Medulla oblongata (tissue), 1 donor: Measurements from ENCODE around the gene PCDHB9.

ENCODE experiments used
- DNase-seq: peaks from one replicate; pipeline ENCODE4 v3.0.0-alpha.2; 2015; ENCODE audit errors: extremely low spot score

Gene PCDHB9

DNA sequence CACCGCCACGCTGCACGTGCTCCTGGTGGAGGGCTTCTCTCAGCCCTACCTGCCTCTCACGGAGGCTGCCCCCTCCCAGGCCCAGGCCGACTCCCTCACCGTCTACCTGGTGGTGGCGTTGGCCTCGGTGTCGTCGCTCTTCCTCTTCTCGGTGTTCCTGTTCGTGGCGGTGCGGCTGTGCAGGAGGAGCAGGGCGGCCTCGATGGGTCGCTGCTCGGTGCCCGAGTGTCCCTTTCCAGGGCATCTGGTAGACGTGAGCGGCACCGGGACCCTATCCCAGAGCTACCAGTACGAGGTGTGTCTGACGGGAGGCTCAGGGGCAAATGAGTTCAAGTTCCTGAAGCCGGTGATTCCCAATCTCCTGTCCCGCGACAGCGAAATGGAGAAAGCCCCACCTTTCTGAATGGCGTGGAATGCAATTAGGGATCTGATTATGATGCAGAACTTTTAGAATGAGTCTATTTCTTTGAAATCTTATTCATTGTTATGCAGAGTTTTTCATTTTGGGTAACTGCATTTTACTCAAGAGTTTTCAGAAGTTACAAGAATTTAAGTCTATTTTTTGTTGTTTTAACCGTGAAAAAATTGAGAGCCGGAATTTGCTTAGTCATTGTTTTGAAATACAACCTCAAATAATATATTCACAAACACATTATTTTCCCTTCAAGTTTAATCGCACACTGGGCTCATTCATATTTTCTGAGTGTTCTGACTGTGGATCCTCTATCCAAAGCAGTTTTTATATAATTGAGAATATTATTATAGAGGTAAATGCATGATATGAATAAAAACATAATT is 49.8 kb downstream of the PCDHB9 start:
- no peak for DNase-seq
